Activated CD8-positive, alpha-beta T cell treated with anti-CD3 and anti-CD28 coated beads, Interleukin-2, amount 10 ng/mL, durations not matched to agents 7 days and 5 days (primary cell): ENCODE measurements around the gene GSTT4. TPM values are rescaled to one million over a fixed set of nuclear protein-coding genes. Genes with fewer than 3 reads are reported as not detected.
"Not testable (repeated sequence)": the region's sequence is repeated elsewhere in the genome, so short reads cannot be mapped to it uniquely, and the experiment has no call there.

Experiments
- ATAC-seq: fragments of 150-1000 bp; cut with Tn5 transposase; one replicate; pipeline ENCODE4 v1.10.0; 2021; ENCODE audit warnings: moderate library complexity
- CTCF ChIA-PET: fragments of 350-600 bp; sonication (Branson Sonifier 250); formaldehyde crosslinking; loops from one replicate; lab custom pipeline; 2021; ENCODE audit warnings: antibody characterized with exemption; lab: Charles Lee
- POLR2A ChIA-PET: fragments of 350-600 bp; sonication (Branson Sonifier 250); formaldehyde crosslinking; loops from one replicate; lab custom pipeline; 2021; ENCODE audit warnings: antibody characterized with exemption; lab: Charles Lee
- DNase-seq: peaks from one replicate; pipeline ENCODE4 v3.0.0-alpha.2; 2020
- H3K27ac Mint-ChIP-seq: one replicate; pipeline ENCODE4 v1.8.0; 2021; ENCODE audit warnings: mild to moderate bottlenecking, mixed read lengths
- H3K27me3 Mint-ChIP-seq: one replicate; pipeline ENCODE4 v1.8.0; 2021; ENCODE audit warnings: low read depth, mixed read lengths
- H3K36me3 Mint-ChIP-seq: one replicate; pipeline ENCODE4 v1.8.0; 2021; ENCODE audit warnings: low read depth, mixed read lengths
- H3K4me1 Mint-ChIP-seq: one replicate; pipeline ENCODE4 v1.8.0; 2021; ENCODE audit warnings: low read depth, mixed read lengths
- H3K4me3 Mint-ChIP-seq: one replicate; pipeline ENCODE4 v1.8.0; 2021; ENCODE audit warnings: mild to moderate bottlenecking, mixed read lengths
- H3K9me3 Mint-ChIP-seq: one replicate; pipeline ENCODE4 v1.8.0; 2022; ENCODE audit warnings: mixed read lengths; ENCODE audit not compliant: insufficient read depth
- total RNA-seq, 2 experiments: library from RNA; stranded (reverse); gene quantifications; one replicate each; pipeline ENCODE4 v1.2.3, GENCODE V29; 2021

GSTT4 gene
- total RNA-seq, 2 experiments from 2014 or later: not detected

- H3K4me1 Mint-ChIP-seq: peaks cover 14% of the 10 kb centered on the region
- H3K4me3 Mint-ChIP-seq: no peak overlapping the region
- ATAC-seq: no peak
- H3K36me3 Mint-ChIP-seq: no peaks in the 10 kb centered on the region
- DNase-seq: no peak
- POLR2A ChIA-PET: no interaction called here
- no peak overlapping the region for H3K27ac Mint-ChIP-seq
- no peaks in the 10 kb centered on the region for H3K9me3 Mint-ChIP-seq
- peaks cover 8% of the 10 kb centered on the region for H3K27me3 Mint-ChIP-seq
- CTCF ChIA-PET: no interaction called here
Observed at GRCh38 chr22:24006207-24006913, 1.1 kb upstream of the GSTT4 start.

GRCh38 chr22:24003887-24004286 lies 1.4 kb downstream of the GSTT4 start:
- Mint-ChIP-seq H3K27me3 (peaks cover 10% of the 10 kb centered on the region), H3K4me3 (no peak overlapping the region), H3K27ac (no peak overlapping the region), H3K9me3 (no peaks in the 10 kb centered on the region), H3K4me1 (peaks cover 1% of the 10 kb centered on the region), H3K36me3 (no peaks in the 10 kb centered on the region)
- ChIA-PET POLR2A (no interaction called here), CTCF (interaction anchor here (0.9 kb wide), 1 partner anchor 154 kb away, joined by 3 read pairs; no protein-coding TSS in a partner anchor)
- ATAC-seq (no peak), DNase-seq (no peak)

- CTCF ChIA-PET: interaction anchor here (0.7 kb wide), 1 partner anchor 178 kb away, joined by 3 read pairs; no protein-coding TSS in a partner anchor
- H3K9me3 Mint-ChIP-seq: no peaks in the 10 kb centered on the region
- POLR2A ChIA-PET: interaction anchor here (0.6 kb wide), 1 partner anchor 394 kb away, joined by 4 read pairs; no protein-coding TSS in a partner anchor
- H3K27me3 Mint-ChIP-seq: peaks cover 10% of the 10 kb centered on the region
- ATAC-seq (no peak), DNase-seq (no peak)
- H3K4me1 Mint-ChIP-seq: peaks cover 1% of the 10 kb centered on the region
- H3K27ac Mint-ChIP-seq: no peak overlapping the region
- no peaks in the 10 kb centered on the region for H3K36me3 Mint-ChIP-seq
- H3K4me3 Mint-ChIP-seq: no peak overlapping the region
Observed at GRCh38 chr22:24002851-24003250, 2.4 kb downstream of the GSTT4 start.

GRCh38 chr22:24002272-24002671 lies 3.0 kb downstream of the GSTT4 start:
- Mint-ChIP-seq H3K36me3 (no peaks in the 10 kb centered on the region), H3K4me3 (no peak overlapping the region), H3K27me3 (peaks cover 14% of the 10 kb centered on the region), H3K27ac (no peak overlapping the region), H3K4me1 (peaks cover 1% of the 10 kb centered on the region), H3K9me3 (no peaks in the 10 kb centered on the region)
- no peak for DNase-seq
- no peak for ATAC-seq
- ChIA-PET POLR2A (interaction anchor here (1.6 kb wide), 1 partner anchor 9 kb away, joined by 4 read pairs; the partner anchor contains the start of gene CABIN1), CTCF (no interaction called here)

- H3K4me1 Mint-ChIP-seq: peaks cover 1% of the 10 kb centered on the region
- ATAC-seq (no peak), DNase-seq (no peak)
- no peak overlapping the region for H3K27ac Mint-ChIP-seq
- H3K4me3 Mint-ChIP-seq: no peak overlapping the region
- no peaks in the 10 kb centered on the region for H3K36me3 Mint-ChIP-seq
- ChIA-PET CTCF (no interaction called here), POLR2A (interaction anchor here (1.6 kb wide), 1 partner anchor 10 kb away, joined by 4 read pairs; the partner anchor contains the start of gene CABIN1)
- H3K9me3 Mint-ChIP-seq: no peaks in the 10 kb centered on the region
- H3K27me3 Mint-ChIP-seq: peaks cover 18% of the 10 kb centered on the region
Observed at GRCh38 chr22:24001314-24001713, 3.9 kb downstream of the GSTT4 start.

GRCh38 chr22:23999779-24000178 lies 5.5 kb downstream of the GSTT4 start:
- CTCF ChIA-PET, POLR2A ChIA-PET, ATAC-seq, H3K27ac Mint-ChIP-seq, DNase-seq, H3K9me3 Mint-ChIP-seq, H3K4me1 Mint-ChIP-seq, H3K36me3 Mint-ChIP-seq, H3K4me3 Mint-ChIP-seq: not testable (repeated sequence)
- H3K27me3 Mint-ChIP-seq: peaks cover 25% of the 10 kb centered on the region

GRCh38 chr22:23997092-23997491 lies 8.2 kb downstream of the GSTT4 start:
- H3K4me1 Mint-ChIP-seq: no peaks in the 10 kb centered on the region
- CTCF ChIA-PET: no interaction called here
- H3K4me3 Mint-ChIP-seq: no peak overlapping the region
- DNase-seq (no peak), ATAC-seq (no peak)
- POLR2A ChIA-PET: no interaction called here
- H3K27me3 Mint-ChIP-seq: peaks cover 19% of the 10 kb centered on the region
- no peaks in the 10 kb centered on the region for H3K36me3 Mint-ChIP-seq
- H3K9me3 Mint-ChIP-seq: no peaks in the 10 kb centered on the region
- H3K27ac Mint-ChIP-seq: no peak overlapping the region

- H3K9me3 Mint-ChIP-seq, ATAC-seq, DNase-seq, H3K27ac Mint-ChIP-seq, H3K36me3 Mint-ChIP-seq, CTCF ChIA-PET, H3K4me1 Mint-ChIP-seq, H3K4me3 Mint-ChIP-seq: not testable (repeated sequence)
- POLR2A ChIA-PET: interaction anchor here (0.6 kb wide), 1 partner anchor 68 kb away, joined by 3 read pairs; no protein-coding TSS in a partner anchor
- peaks cover 15% of the 10 kb centered on the region for H3K27me3 Mint-ChIP-seq
Observed at GRCh38 chr22:23993581-23994177, 11.6 kb downstream of the GSTT4 start.

GRCh38 chr22:23993080-23993479 lies 12.2 kb downstream of the GSTT4 start:
- H3K4me3 Mint-ChIP-seq, DNase-seq, H3K9me3 Mint-ChIP-seq, CTCF ChIA-PET, H3K4me1 Mint-ChIP-seq, H3K36me3 Mint-ChIP-seq, H3K27ac Mint-ChIP-seq, ATAC-seq, POLR2A ChIA-PET: not testable (repeated sequence)
- H3K27me3 Mint-ChIP-seq: peaks cover 15% of the 10 kb centered on the region

GRCh38 chr22:23989583-23990244 lies 15.5 kb downstream of the GSTT4 start:
- ATAC-seq, CTCF ChIA-PET, H3K27me3 Mint-ChIP-seq, DNase-seq, H3K27ac Mint-ChIP-seq, H3K4me1 Mint-ChIP-seq, H3K9me3 Mint-ChIP-seq, H3K4me3 Mint-ChIP-seq, POLR2A ChIA-PET, H3K36me3 Mint-ChIP-seq: not testable (repeated sequence)

- H3K27ac Mint-ChIP-seq, DNase-seq, ATAC-seq, H3K9me3 Mint-ChIP-seq, H3K36me3 Mint-ChIP-seq, POLR2A ChIA-PET, H3K4me3 Mint-ChIP-seq, H3K4me1 Mint-ChIP-seq, H3K27me3 Mint-ChIP-seq, CTCF ChIA-PET: not testable (repeated sequence)
Observed at GRCh38 chr22:23986538-23987178, 18.6 kb downstream of the GSTT4 start.
